GM18517 (cell line): Measurements from ENCODE around the gene CA9.

ENCODE experiments used
- ATAC-seq: cut with Tn5 transposase; IDR thresholded peaks from one replicate; pipeline ENCODE4 v1.9.1; 2021; ENCODE audit warnings: mild to moderate bottlenecking, moderate library complexity; ENCODE audit not compliant: unreplicated experiment

CA9 gene

GRCh38 chr9:35714123-35714522 is 40.4 kb downstream of the CA9 start:
- no peak for ATAC-seq

- no peak for ATAC-seq
Measured at GRCh38 chr9:35714579-35715252, 41.0 kb downstream of the CA9 start.

GRCh38 chr9:35716230-35716629 is 42.5 kb downstream of the CA9 start:
- no peak for ATAC-seq

- ATAC-seq = no peak
Measured at GRCh38 chr9:35717132-35717870, 43.6 kb downstream of the CA9 start.

- ATAC-seq = no peak
Measured at GRCh38 chr9:35718721-35719511, 45.2 kb downstream of the CA9 start.

- ATAC-seq = no peak
Measured at GRCh38 chr9:35719546-35719945, 45.8 kb downstream of the CA9 start.

GRCh38 chr9:35723426-35723825 is 49.7 kb downstream of the CA9 start:
- no peak for ATAC-seq

GRCh38 chr9:35723908-35724307 is 50.2 kb downstream of the CA9 start:
- ATAC-seq = no peak

GRCh38 chr9:35725362-35725761 is 51.6 kb downstream of the CA9 start:
- no peak for ATAC-seq

GRCh38 chr9:35726931-35727330 is 53.2 kb downstream of the CA9 start:
- ATAC-seq = no peak

- ATAC-seq = no peak
Measured at GRCh38 chr9:35727676-35728040, 53.9 kb downstream of the CA9 start.

- no peak for ATAC-seq
Measured at GRCh38 chr9:35728041-35728971, 54.6 kb downstream of the CA9 start.

- ATAC-seq = no peak
Measured at GRCh38 chr9:35729101-35729500, 55.4 kb downstream of the CA9 start.

- ATAC-seq = no peak
Measured at GRCh38 chr9:35729700-35730485, 56.2 kb downstream of the CA9 start.

GRCh38 chr9:35730486-35730854 is 56.7 kb downstream of the CA9 start:
- no peak for ATAC-seq
